ENCODE measurements around the gene TXNRD3. TPM values are rescaled to one million over a fixed set of nuclear protein-coding genes. Genes with fewer than 3 reads are reported as not detected.

Gene TXNRD3
- polyA plus RNA-seq, 3 donors = 4.2 to 5.7 (median 5.2) TPM

- no peak overlapping the region for H3K27ac ChIP-seq (ENCODE audit: low read depth, low read length)
- 73 to 78% (median 73%) methylated on average over 3 of the region's 3 CpGs for WGBS, 3 donors
Measured at GRCh38 chr3:126568776-126569342, 86.1 kb downstream of the TXNRD3 start.

- H3K27ac ChIP-seq (ENCODE audit: low read depth, low read length) = no peak overlapping the region
- WGBS, 3 donors = 55 to 71% (median 65%) methylated on average over 10 of the region's 10 CpGs
Measured at GRCh38 chr3:126567696-126568438, 87.1 kb downstream of the TXNRD3 start.

- WGBS, 3 donors = 61 to 75% (median 71%) methylated on average over 2 of the region's 2 CpGs
- no peak overlapping the region for H3K27ac ChIP-seq (ENCODE audit: low read depth, low read length)
Measured at GRCh38 chr3:126562737-126563276, 92.1 kb downstream of the TXNRD3 start.

- 67 to 82% (median 79%) methylated on average over 9 of the region's 9 CpGs for WGBS, 3 donors
- no peak within 1 kb of the TSS for H3K27ac ChIP-seq (ENCODE audit: low read depth, low read length)
Measured at GRCh38 chr3:126558336-126559071, 96.4 kb downstream of the TXNRD3 start, which contains the start of gene C3orf22. TSS of gene C3orf22 (minus strand) at chr3:126558932. CDS start at chr3:126553390, 5,542 bp downstream.

- H3K27ac ChIP-seq (ENCODE audit: low read depth, low read length) = no peak overlapping the region
- WGBS, 3 donors = 71 to 85% (median 83%) methylated on average over 6 of the region's 6 CpGs
Measured at GRCh38 chr3:126557761-126558160, 97.2 kb downstream of the TXNRD3 start.

- WGBS, 3 donors = 91 to 93% (median 92%) methylated on average over 11 of the region's 11 CpGs
- H3K27ac ChIP-seq (ENCODE audit: low read depth, low read length) = no peak overlapping the region
Measured at GRCh38 chr3:126557415-126557745, 97.5 kb downstream of the TXNRD3 start.

Other genes with a start within 250 kb of the TXNRD3 start
- 10 to 100 TPM in 2 of 3 donors, 1 to 10 TPM in 1; 9.8 to 14.1 (median 13.5) TPM for gene ZXDC, start 179.2 kb downstream of the TXNRD3 start, polyA plus RNA-seq
- gene UROC1, start 137.4 kb downstream of the TXNRD3 start, polyA plus RNA-seq = not detected
- gene CHST13, start 131.0 kb downstream of the TXNRD3 start, polyA plus RNA-seq = under 1 TPM; 0.03 to 0.94 (median 0.67) TPM
- not detected for gene C3orf22, start 96.2 kb downstream of the TXNRD3 start, polyA plus RNA-seq
- gene CHCHD6, start 49.1 kb upstream of the TXNRD3 start, polyA plus RNA-seq = 10 to 100 TPM in 2 of 3 donors, 1 to 10 TPM in 1; 10.0 to 12.9 (median 10.2) TPM

Data from adipose tissue (tissue), 3 donors.